DMS 273 (cell line): ENCODE data around the gene LETM1.

ENCODE experiments used
- DNase-seq: peaks from one replicate; lab custom pipeline; 2025; ENCODE audit not compliant: unreplicated experiment; lab: John Stamatoyannopoulos, UW

Gene LETM1

GRCh38 chr4:1766106-1767060 lies 89.6 kb downstream of the LETM1 start:
- DNase-seq: peak; percentile 27

- DNase-seq: no peak
Observed at GRCh38 chr4:1765409-1766072, 90.4 kb downstream of the LETM1 start.

- DNase-seq: no peak
Observed at GRCh38 chr4:1764670-1765069, 91.3 kb downstream of the LETM1 start.

GRCh38 chr4:1763550-1764080 lies 92.3 kb downstream of the LETM1 start:
- DNase-seq: no peak

- DNase-seq: no peak
Observed at GRCh38 chr4:1763070-1763549, 92.8 kb downstream of the LETM1 start.

- DNase-seq: no peak
Observed at GRCh38 chr4:1762264-1763010, 93.5 kb downstream of the LETM1 start.
